ENCODE data around the gene DOK6. TPM values are rescaled to one million over a fixed set of nuclear protein-coding genes. Genes with fewer than 3 reads are reported as not detected.

DOK6 gene
- total RNA-seq, 1 donor from 2014 or later: 19.7 TPM

- peaks cover 6% of the 10 kb centered on the region for H3K9me3 Mint-ChIP-seq (ENCODE audit: unreplicated experiment)
- H3K4me3 Mint-ChIP-seq (ENCODE audit: unreplicated experiment): no peak overlapping the region
- TF ChIP-seq CTCF (IDR thresholded peaks at IDR 0.05; ENCODE audit: partially characterized antibody, unreplicated experiment): no peak
- H3K27ac Mint-ChIP-seq (ENCODE audit: unreplicated experiment): no peak overlapping the region
- no peak for DNase-seq
- no peaks in the 10 kb centered on the region for H3K4me1 Mint-ChIP-seq (ENCODE audit: low read depth, unreplicated experiment)
- no peaks in the 10 kb centered on the region for H3K27me3 Mint-ChIP-seq (ENCODE audit: unreplicated experiment)
- peaks cover 13% of the 10 kb centered on the region for H3K36me3 Mint-ChIP-seq (ENCODE audit: unreplicated experiment)
Observed at GRCh38 chr18:69717586-69717985, 316.9 kb downstream of the DOK6 start.

- H3K36me3 Mint-ChIP-seq (ENCODE audit: unreplicated experiment): peaks cover 13% of the 10 kb centered on the region
- H3K27me3 Mint-ChIP-seq (ENCODE audit: unreplicated experiment): no peaks in the 10 kb centered on the region
- H3K27ac Mint-ChIP-seq (ENCODE audit: unreplicated experiment): no peak overlapping the region
- no peaks in the 10 kb centered on the region for H3K4me1 Mint-ChIP-seq (ENCODE audit: low read depth, unreplicated experiment)
- no peak for TF ChIP-seq CTCF (IDR thresholded peaks at IDR 0.05; ENCODE audit: partially characterized antibody, unreplicated experiment)
- H3K4me3 Mint-ChIP-seq (ENCODE audit: unreplicated experiment): no peak overlapping the region
- DNase-seq: no peak
- peaks cover 6% of the 10 kb centered on the region for H3K9me3 Mint-ChIP-seq (ENCODE audit: unreplicated experiment)
Observed at GRCh38 chr18:69718912-69719547, 318.3 kb downstream of the DOK6 start.

GRCh38 chr18:69720422-69720821 is 319.7 kb downstream of the DOK6 start:
- H3K27ac Mint-ChIP-seq (ENCODE audit: unreplicated experiment): no peak overlapping the region
- H3K27me3 Mint-ChIP-seq (ENCODE audit: unreplicated experiment): no peaks in the 10 kb centered on the region
- no peak overlapping the region for H3K4me3 Mint-ChIP-seq (ENCODE audit: unreplicated experiment)
- peaks cover 6% of the 10 kb centered on the region for H3K9me3 Mint-ChIP-seq (ENCODE audit: unreplicated experiment)
- peaks cover 13% of the 10 kb centered on the region for H3K36me3 Mint-ChIP-seq (ENCODE audit: unreplicated experiment)
- no peak for DNase-seq
- H3K4me1 Mint-ChIP-seq (ENCODE audit: low read depth, unreplicated experiment): no peaks in the 10 kb centered on the region
- no peak for TF ChIP-seq CTCF (IDR thresholded peaks at IDR 0.05; ENCODE audit: partially characterized antibody, unreplicated experiment)

GRCh38 chr18:69723434-69723833 is 322.7 kb downstream of the DOK6 start:
- H3K27me3 Mint-ChIP-seq (ENCODE audit: unreplicated experiment): no peaks in the 10 kb centered on the region
- H3K9me3 Mint-ChIP-seq (ENCODE audit: unreplicated experiment): peaks cover 9% of the 10 kb centered on the region
- TF ChIP-seq CTCF (IDR thresholded peaks at IDR 0.05; ENCODE audit: partially characterized antibody, unreplicated experiment): no peak
- no peak for DNase-seq
- H3K36me3 Mint-ChIP-seq (ENCODE audit: unreplicated experiment): peaks cover 9% of the 10 kb centered on the region
- H3K27ac Mint-ChIP-seq (ENCODE audit: unreplicated experiment): no peak overlapping the region
- peaks cover 3% of the 10 kb centered on the region for H3K4me1 Mint-ChIP-seq (ENCODE audit: low read depth, unreplicated experiment)
- H3K4me3 Mint-ChIP-seq (ENCODE audit: unreplicated experiment): no peak overlapping the region

- H3K9me3 Mint-ChIP-seq (ENCODE audit: unreplicated experiment): peaks cover 3% of the 10 kb centered on the region
- no peaks in the 10 kb centered on the region for H3K36me3 Mint-ChIP-seq (ENCODE audit: unreplicated experiment)
- H3K27ac Mint-ChIP-seq (ENCODE audit: unreplicated experiment): no peak overlapping the region
- no peaks in the 10 kb centered on the region for H3K27me3 Mint-ChIP-seq (ENCODE audit: unreplicated experiment)
- TF ChIP-seq CTCF (IDR thresholded peaks at IDR 0.05; ENCODE audit: partially characterized antibody, unreplicated experiment): no peak
- no peak overlapping the region for H3K4me3 Mint-ChIP-seq (ENCODE audit: unreplicated experiment)
- DNase-seq: no peak
- peaks cover 3% of the 10 kb centered on the region for H3K4me1 Mint-ChIP-seq (ENCODE audit: low read depth, unreplicated experiment)
Observed at GRCh38 chr18:69725009-69725408, 324.3 kb downstream of the DOK6 start.
